SH-SY5Y (cell line): ENCODE results near the gene EMSY.

Experiments
- GATA2 ChIP-seq: IDR thresholded peaks from 2 replicates; pipeline ENCODE4 v1.6.1; 2011; ENCODE audit warnings: mild to moderate bottlenecking, low read depth, low read length
- GATA3 ChIP-seq: IDR thresholded peaks from 2 replicates; pipeline ENCODE4 v1.6.1; 2011; ENCODE audit warnings: low read depth, mild to moderate bottlenecking, low read length, moderate library complexity

Gene EMSY

DNA sequence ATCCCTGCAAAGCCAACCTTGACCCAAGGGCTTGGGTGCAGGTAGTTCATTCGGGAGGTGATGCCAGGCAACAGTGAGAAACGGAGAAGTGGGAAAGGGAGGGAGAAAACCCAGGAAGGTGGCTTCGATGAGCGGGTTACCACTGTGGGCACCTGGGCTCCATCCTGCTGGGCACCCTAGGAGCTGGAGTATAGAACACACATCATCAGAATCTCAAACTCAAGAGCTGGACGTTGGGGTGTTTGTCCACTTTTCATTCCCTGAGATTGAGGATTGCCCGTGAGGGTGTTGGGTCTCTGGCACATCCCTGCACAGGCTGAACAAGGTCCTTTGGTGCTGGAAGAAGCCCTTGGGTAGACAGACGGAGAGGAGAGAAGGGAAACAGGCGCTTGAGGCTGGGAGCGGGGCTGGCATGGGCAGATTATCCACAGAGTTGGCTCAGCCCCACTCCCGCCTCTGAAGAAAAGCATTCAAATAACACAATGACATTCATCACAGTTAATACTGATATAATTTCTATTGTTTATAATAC lies 155.4 kb downstream of the EMSY start:
- no peak for TF ChIP-seq GATA3

DNA sequence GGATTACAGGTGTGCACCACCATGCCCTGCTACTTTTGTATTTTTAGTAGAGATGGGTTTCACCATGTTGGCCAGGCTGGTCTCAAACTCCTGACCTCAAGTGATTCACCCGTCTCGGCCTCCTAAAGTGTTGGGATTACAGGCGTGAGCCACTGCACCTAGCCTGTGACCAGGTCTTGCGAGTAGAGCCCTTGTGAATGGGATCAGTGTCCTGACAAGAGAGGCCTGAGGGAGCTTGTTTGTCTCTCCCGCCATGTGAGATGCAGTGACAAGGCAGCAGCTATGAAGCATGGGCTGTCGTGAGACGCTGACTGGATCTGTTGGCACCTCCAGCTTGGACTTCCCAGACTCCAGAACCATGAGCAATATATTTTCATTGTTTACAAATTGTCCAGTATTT lies 156.5 kb downstream of the EMSY start:
- TF ChIP-seq GATA3 (no peak), GATA2 (no peak)

DNA sequence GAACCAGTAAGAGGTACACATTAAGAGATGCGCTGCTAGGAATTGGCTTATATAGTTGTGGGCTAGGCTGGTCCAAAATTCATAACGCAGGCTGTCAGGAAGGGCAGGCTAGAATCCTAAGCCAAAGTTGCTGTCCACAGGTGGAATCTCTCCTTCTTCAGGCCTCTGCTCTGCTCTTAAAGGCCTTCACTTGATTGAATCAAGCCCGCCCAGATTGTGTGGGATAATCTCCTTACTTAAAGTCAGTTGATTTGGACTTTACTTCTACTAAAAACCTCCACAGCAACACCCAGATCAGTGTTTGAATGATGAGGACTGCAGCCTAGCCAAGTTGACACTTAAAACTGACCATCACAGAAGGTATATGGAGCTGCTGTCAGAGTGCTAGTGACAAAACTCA lies 156.9 kb downstream of the EMSY start:
- TF ChIP-seq GATA2: no peak
- TF ChIP-seq GATA3: no peak

DNA sequence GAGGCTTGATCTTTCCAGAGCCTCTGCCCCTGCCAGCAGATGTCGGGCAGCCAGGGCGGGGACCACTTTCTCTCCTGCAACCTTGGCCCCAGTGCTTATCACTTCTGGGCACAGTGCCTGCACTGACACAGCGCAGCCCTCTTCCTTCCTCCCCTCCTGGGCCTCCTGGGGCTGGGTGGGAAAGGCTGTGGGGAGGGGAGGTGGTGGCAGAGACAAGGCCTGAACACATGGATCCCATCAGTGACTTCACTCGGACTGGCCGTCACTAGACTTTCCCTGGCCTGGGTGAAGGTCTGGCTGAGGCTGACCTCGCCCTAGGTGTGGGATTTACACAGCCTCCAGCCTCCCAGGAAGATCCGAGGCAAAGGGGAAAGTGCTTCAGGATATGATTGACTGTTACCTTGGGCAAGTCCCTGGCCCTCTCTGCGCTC lies 157.6 kb downstream of the EMSY start:
- TF ChIP-seq GATA2 (no peak), GATA3 (no peak)
